ENCODE measurements around the gene ZMYM4. TPM values are rescaled to one million over a fixed set of nuclear protein-coding genes. Genes with fewer than 3 reads are reported as not detected.
"Not testable (repeated sequence)": the region's sequence is repeated elsewhere in the genome, so short reads cannot be mapped to it uniquely, and the experiment has no call there.

ZMYM4 gene
- polyA plus RNA-seq, 3 donors, result 64.2 to 85.5 (median 72.3) TPM

GRCh38 chr1:35377555-35377954 lies 109.0 kb downstream of the ZMYM4 start:
- DNase-seq (ENCODE audit: extremely low read depth in 1 of 11, low read depth in 9 of 11, low spot score in 4 of 11), result no peak

- no peak for DNase-seq (ENCODE audit: extremely low read depth in 1 of 11, low read depth in 9 of 11, low spot score in 4 of 11)
Observed at GRCh38 chr1:35379317-35380000, 111.0 kb downstream of the ZMYM4 start.

- not testable (repeated sequence) for DNase-seq (ENCODE audit: extremely low read depth in 1 of 11, low read depth in 9 of 11, low spot score in 4 of 11)
Observed at GRCh38 chr1:35380111-35380510, 111.6 kb downstream of the ZMYM4 start.

GRCh38 chr1:35382107-35382506 lies 113.6 kb downstream of the ZMYM4 start:
- DNase-seq (ENCODE audit: extremely low read depth in 1 of 11, low read depth in 9 of 11, low spot score in 4 of 11), result no peak

- DNase-seq (ENCODE audit: extremely low read depth in 1 of 11, low read depth in 9 of 11, low spot score in 4 of 11), result no peak
Observed at GRCh38 chr1:35386290-35386689, 117.8 kb downstream of the ZMYM4 start.

- DNase-seq (ENCODE audit: extremely low read depth in 1 of 11, low read depth in 9 of 11, low spot score in 4 of 11), result no peak
Observed at GRCh38 chr1:35386959-35387358, 118.5 kb downstream of the ZMYM4 start.

- no peak for DNase-seq (ENCODE audit: extremely low read depth in 1 of 11, low read depth in 9 of 11, low spot score in 4 of 11)
Observed at GRCh38 chr1:35390600-35391494, 122.3 kb downstream of the ZMYM4 start.

- no peak for DNase-seq (ENCODE audit: extremely low read depth in 1 of 11, low read depth in 9 of 11, low spot score in 4 of 11)
Observed at GRCh38 chr1:35394386-35394785, 125.9 kb downstream of the ZMYM4 start.

- DNase-seq (ENCODE audit: extremely low read depth in 1 of 11, low read depth in 9 of 11, low spot score in 4 of 11), result no peak
Observed at GRCh38 chr1:35398739-35399138, 130.2 kb downstream of the ZMYM4 start.

GRCh38 chr1:35401049-35401448 lies 132.5 kb downstream of the ZMYM4 start:
- DNase-seq (ENCODE audit: extremely low read depth in 1 of 11, low read depth in 9 of 11, low spot score in 4 of 11), result no peak

- DNase-seq (ENCODE audit: extremely low read depth in 1 of 11, low read depth in 9 of 11, low spot score in 4 of 11), result peak in 2 of 11 donors; percentile 4 to 5
Observed at GRCh38 chr1:35406103-35406502, 137.6 kb downstream of the ZMYM4 start.

GRCh38 chr1:35407743-35408142 lies 139.2 kb downstream of the ZMYM4 start:
- no peak for DNase-seq (ENCODE audit: extremely low read depth in 1 of 11, low read depth in 9 of 11, low spot score in 4 of 11)

GRCh38 chr1:35408925-35409324 lies 140.4 kb downstream of the ZMYM4 start:
- no peak for DNase-seq (ENCODE audit: extremely low read depth in 1 of 11, low read depth in 9 of 11, low spot score in 4 of 11)

- DNase-seq (ENCODE audit: extremely low read depth in 1 of 11, low read depth in 9 of 11, low spot score in 4 of 11), result no peak
Observed at GRCh38 chr1:35426097-35426586, 157.6 kb downstream of the ZMYM4 start.

GRCh38 chr1:35428360-35428759 lies 159.9 kb downstream of the ZMYM4 start:
- no peak for DNase-seq (ENCODE audit: extremely low read depth in 1 of 11, low read depth in 9 of 11, low spot score in 4 of 11)

- no peak for DNase-seq (ENCODE audit: extremely low read depth in 1 of 11, low read depth in 9 of 11, low spot score in 4 of 11)
Observed at GRCh38 chr1:35430762-35431161, 162.3 kb downstream of the ZMYM4 start.

- DNase-seq (ENCODE audit: extremely low read depth in 1 of 11, low read depth in 9 of 11, low spot score in 4 of 11), result no peak
Observed at GRCh38 chr1:35431173-35431599, 162.7 kb downstream of the ZMYM4 start.

GRCh38 chr1:35432231-35432630 lies 163.7 kb downstream of the ZMYM4 start:
- DNase-seq (ENCODE audit: extremely low read depth in 1 of 11, low read depth in 9 of 11, low spot score in 4 of 11), result no peak

- no peak for DNase-seq (ENCODE audit: extremely low read depth in 1 of 11, low read depth in 9 of 11, low spot score in 4 of 11)
Observed at GRCh38 chr1:35433714-35434113, 165.2 kb downstream of the ZMYM4 start.

- no peak for DNase-seq (ENCODE audit: extremely low read depth in 1 of 11, low read depth in 9 of 11, low spot score in 4 of 11)
Observed at GRCh38 chr1:35434703-35435102, 166.2 kb downstream of the ZMYM4 start.

Data from renal cortex interstitium (tissue), 11 donors.